ENCODE measurements around the gene TNFRSF14. TPM values are rescaled to one million over a fixed set of nuclear protein-coding genes. Genes with fewer than 3 reads are reported as not detected.

The TNFRSF14 gene
- polyA plus RNA-seq (ENCODE audit: insufficient read length in 3 of 3): 10 to 100 TPM; 14.7 to 18.0 (median 15.5) TPM

DNA sequence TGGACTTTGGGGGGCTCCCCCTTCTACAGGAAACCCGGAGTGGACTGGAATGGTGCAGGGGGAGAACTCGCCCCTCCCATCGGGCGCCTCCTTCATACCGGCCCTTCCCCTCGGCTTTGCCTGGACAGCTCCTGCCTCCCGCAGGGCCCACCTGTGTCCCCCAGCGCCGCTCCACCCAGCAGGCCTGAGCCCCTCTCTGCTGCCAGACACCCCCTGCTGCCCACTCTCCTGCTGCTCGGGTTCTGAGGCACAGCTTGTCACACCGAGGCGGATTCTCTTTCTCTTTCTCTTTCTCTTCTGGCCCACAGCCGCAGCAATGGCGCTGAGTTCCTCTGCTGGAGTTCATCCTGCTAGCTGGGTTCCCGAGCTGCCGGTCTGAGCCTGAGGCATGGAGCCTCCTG is at the start of gene TNFRSF14:
Gene TNFRSF14, plus strand, starts transcription at position 95 of the 401 bp plus-strand sequence. Its CDS starts 294 bp downstream, at position 389.
- no peak for DNase-seq (ENCODE audit: low read depth in 3 of 3, low spot score in 2 of 3)

DNA sequence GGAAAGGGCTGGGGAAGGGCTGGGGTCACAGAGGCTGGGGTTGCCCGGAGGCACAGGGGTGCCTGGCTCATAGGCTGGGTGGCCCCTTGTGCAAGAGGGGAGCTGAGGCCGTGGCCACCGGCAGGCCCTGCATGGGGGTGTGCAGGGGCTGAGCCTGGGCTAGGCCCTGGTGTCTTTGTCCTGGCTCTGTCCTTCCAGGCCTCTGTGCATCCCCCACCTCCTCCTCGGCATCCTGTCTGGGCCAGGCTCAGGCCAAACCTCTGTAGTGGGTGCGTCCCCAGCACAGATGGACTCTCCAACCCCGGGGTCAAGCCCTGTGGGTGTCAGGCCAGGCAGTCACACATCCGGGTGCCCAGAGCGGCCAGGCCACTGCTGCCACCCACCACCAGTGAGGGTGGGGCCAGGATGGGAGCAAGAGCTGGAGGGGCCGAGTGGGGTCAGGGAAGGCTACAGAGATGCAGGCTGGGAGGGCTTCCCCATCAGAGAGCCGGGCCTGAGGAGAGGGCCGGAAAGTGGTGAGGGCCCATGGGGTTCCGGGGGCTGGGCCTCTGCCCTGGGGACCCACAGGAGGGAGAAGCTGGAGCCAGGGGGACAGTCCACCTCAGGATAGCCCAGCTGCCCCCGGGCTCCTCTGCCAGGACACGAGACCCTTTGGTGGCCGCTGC is 49.1 kb upstream of the TNFRSF14 start:
- no peak for DNase-seq (ENCODE audit: low read depth in 3 of 3, low spot score in 2 of 3)

DNA sequence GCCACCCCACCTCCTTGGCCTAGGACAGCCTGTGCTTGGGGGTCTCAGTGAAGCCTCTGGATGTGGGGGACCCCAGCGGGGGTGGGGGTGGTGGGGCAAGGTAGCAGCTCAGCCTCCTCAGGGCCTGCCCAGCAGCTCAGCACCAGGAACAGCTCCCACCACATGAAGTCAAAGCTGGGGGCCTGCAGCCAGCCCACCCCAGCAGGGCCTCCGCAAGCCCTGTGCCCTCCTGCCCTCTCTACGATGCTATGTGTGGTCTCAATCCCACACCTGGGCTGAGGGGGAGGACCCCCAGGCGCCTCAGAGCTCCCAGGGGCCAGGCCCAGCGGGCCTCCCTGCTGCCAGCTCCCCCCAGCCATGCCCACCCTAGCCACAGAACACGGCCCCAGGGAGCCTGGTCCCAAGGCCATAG is 48.4 kb upstream of the TNFRSF14 start:
- DNase-seq (ENCODE audit: low read depth in 3 of 3, low spot score in 2 of 3): no peak

DNA sequence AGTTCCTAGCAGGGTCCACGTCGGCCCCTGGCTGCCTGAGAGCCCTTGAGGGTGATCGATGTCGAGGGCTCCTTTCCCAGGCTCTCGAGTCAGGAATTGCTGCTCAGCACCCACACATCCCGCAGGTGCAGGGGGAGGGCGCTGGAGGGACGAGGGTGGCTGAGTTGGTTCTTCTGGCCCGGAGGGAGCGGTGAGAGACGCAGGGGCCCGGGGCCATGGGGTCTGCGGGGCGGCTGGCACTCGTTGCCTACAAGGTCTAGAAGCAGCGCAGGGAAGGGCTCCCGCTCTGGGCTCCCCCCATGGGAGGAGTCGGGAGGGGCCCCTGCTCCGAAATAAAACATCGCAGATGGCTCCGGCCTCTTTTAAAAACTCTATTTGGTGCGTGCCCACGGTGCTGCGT is 48.0 kb upstream of the TNFRSF14 start:
- no peak for DNase-seq (ENCODE audit: low read depth in 3 of 3, low spot score in 2 of 3)

DNA sequence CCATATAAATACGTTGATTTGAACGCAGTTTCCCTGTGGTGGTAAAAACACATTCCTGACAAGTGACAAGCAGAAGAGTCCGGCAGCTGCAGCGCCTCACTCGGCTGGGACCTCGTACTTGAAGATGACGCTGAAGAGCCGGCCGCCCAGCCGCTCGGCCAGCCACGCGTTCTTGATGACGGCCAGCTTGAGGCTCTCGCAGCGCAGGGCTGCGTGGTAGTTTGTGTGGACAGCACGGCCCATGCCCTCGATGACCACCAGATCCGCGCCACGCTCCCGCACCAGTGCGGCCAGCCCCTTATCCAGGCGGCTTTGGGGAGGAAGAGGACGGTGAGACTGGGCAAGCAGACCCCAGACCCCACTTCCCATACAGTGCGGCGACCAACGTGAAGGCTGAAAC is 47.4 kb upstream of the TNFRSF14 start:
- no peak for DNase-seq (ENCODE audit: low read depth in 3 of 3, low spot score in 2 of 3)

DNA sequence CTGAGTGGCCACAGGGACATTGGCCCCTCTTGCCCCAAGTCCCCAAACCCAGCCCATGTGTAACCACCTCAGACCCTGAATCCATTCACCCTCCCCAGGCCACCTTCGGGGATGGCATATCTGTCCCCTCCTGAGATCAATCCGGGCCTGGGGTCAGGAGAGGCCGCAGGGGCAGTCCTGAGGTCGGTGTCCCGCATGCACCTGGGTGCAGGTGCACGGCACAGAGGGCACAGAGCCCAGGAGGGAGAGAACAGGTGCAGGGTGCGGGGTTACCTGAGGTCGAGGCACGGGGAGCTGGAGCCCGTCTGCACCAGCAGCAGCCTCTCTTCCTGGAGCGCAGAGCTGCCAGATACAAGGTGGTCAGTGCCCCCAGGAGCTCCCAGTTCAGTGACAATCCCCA is 46.6 kb upstream of the TNFRSF14 start:
- no peak for DNase-seq (ENCODE audit: low read depth in 3 of 3, low spot score in 2 of 3)

DNA sequence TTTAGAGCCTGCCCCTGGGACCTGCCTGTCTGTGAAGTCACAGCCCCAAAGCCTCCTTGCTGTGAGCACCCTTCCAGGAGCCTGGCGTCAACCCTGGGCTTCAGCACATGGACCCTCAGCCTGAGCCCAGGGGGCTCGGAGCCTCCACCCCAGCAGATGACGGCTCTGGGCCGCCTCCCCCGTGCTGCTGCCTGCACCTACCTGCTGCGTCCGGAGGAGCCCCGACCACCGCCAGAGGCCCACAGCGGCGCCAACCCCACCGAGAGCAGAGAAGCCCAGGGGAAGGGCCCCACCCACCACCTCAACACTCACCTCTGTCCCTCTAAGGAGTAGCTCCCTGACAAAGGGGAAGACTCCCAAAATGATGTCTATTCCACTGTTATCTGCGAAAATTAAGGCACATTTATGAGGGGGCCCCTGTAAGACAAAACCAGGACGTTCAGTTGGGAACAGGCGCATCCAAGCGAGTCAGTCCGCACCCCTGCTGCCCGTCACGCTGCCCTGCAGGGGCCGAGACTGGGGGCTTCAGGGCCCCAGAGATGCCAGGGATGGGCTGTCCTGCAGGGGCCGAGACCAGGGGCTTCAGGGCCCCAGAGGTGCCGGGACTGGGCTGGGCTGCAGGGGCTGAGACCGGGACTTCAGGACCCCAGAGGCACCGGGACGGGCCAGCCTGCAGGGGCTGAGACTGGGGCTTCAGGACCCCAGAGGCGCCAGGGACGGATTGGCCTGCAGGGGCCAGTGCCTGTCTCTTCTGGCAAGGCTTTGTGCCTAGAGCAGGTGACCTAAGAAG is 45.6 kb upstream of the TNFRSF14 start:
- DNase-seq (ENCODE audit: low read depth in 3 of 3, low spot score in 2 of 3): no peak

DNA sequence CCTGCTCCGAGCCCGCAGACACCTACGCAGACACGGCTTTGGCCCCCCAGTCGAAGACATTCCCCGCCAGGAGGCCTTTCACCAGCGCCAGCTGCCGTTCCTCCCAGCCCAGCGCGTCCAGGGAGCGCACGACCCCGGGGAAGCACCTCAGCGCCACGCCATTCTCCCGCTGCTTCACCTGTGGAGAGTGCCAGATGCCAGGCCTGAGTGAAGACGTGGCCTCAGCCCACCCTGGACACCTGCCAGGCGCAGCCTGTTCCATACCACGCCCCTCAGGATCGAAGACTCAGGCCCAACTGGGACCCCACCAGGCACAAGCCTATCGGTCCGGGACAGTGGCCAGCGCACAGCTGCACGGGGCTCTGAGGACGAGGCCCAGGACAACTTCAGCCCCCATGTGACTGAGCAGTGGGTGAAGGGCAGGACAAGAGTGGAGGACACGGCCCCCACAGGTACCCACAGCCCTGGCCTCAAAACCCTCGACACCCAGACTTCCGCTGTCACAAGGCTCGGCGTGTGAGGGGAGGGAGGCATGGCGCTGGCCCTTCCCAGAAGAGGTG is 43.2 kb upstream of the TNFRSF14 start:
- no peak for DNase-seq (ENCODE audit: low read depth in 3 of 3, low spot score in 2 of 3)

DNA sequence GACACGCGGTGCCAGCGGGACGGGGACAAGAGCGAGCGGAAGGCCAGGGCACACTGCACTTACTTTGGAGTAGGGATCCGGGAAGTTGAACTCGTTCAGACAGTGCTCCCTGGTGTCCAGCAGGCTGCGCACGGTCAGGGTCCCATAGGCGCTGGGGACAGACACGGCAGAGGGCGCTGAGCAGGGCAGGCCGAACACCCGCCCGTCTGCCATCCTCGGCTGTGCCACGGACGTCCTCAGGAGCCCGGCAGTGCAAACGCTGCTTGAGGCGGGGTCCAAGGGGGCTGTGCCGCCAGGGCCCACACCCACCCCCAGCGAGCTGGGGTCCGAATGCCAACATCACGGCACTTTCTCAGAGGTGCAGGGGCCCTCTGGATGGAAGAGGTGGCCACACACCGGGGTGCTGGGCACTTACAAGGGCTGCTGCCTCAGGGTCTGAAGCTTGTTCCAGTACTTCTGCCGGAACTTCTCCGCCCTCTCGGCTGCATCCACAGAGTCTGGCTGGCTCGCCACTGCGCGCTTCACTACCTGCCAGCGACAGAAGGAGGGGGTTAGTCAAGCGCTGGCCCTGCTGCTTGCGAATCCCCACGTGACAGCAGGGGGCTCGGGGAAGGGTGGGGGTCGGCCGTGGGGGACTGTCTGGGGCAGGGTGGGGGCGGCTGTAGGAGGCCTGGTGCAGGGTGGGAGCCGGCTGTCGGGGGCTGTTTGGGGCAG is 42.1 kb upstream of the TNFRSF14 start:
- no peak for DNase-seq (ENCODE audit: low read depth in 3 of 3, low spot score in 2 of 3)

DNA sequence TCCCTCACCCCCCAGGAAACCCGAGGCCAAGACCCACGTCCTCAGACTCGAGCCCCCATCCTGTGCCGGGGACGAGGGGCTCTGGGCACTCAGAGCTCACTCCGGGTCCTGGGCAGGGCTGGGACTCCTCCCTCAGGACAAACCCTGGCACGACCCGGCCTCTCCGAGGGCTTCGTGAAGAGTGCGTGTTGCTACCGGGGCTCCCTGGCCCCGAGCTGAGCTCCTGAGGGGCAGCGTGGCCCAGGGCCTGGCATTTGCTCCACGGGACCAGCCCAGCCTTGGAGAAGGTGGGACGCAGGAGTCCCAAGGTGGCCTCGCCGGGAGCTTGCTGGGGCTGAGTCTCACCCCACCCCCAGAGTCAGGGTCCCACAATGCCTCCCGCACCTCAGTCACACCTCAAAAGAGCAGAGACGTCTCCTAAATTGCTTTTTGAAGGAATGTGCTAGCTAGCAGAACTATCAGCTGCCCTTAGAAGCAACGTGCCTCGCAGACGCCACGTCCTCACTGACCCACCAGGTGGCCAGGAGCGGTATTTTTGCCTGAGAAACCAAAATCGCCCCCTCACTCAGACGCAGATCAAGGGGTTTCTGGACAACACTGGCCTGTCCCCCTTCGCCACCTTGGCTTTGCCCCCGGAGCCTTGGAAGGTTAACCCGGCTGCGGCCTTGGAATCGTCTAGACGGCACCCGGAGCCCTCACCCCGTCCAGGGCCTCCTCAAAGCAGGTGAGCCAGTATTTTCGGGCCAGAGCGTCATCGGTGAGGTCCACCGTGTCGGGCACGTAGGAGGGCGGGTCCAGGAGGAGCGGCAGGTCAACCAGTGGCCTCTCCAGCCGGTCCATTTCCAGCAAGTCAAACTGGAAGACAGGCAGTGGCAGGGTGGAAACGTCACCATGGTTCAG is 41.1 kb upstream of the TNFRSF14 start:
- no peak for DNase-seq (ENCODE audit: low read depth in 3 of 3, low spot score in 2 of 3)

DNA sequence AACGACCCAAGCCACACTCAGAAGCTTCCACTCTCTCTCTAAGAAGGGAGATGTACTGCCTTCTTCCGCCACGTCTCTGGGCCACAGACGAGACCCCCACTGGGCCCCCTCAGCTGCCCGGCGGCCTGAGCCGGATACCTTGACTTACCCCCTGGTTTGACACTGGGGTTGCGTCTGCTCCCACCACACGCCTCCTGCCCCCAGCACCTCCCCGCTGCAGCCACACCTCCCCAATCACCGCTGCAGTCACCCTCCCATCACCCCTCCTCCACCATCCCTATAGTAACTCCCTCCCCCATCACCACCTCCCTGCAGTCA is 40.4 kb upstream of the TNFRSF14 start:
- DNase-seq (ENCODE audit: low read depth in 3 of 3, low spot score in 2 of 3): no peak

DNA sequence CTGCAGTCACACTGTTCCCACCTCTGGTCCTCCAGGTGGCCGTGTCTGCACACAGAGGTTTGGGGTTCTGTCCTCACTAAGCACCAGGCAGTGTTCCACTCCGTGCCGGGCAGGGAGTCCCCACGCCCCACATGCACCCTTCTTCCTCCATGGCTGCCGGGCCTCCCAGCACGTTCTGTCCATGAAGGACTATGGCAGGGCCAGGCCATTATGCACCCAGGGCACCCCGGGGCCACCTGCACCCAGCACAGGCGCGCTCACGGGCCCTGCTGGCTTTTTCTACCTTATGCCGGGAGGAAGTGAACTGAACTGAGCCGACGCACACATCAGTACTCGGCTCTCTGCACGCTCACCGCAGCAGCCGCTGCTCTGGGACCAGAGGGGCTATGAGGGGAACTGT is 40.0 kb upstream of the TNFRSF14 start:
- DNase-seq (ENCODE audit: low read depth in 3 of 3, low spot score in 2 of 3): no peak

DNA sequence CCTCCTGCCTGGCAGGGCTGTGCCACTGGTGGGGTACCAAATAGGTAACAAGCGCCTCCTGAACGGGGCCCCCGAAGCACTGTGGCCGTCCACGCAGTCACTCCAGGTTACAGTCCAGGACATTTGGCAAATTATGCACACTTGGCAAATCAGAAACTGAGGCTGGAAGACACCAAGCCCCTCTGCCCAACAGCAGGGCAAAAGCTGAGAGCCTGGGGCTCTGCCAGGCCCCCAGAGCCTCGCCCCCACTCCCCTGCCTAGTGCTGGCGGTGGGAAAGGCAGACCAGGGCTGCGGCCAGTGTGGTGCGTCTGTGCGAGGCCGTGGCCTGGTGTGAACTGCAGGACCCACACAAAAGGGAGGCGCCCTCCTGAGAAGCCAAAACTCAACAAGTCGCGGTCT is 39.2 kb upstream of the TNFRSF14 start:
- DNase-seq (ENCODE audit: low read depth in 3 of 3, low spot score in 2 of 3): no peak

DNA sequence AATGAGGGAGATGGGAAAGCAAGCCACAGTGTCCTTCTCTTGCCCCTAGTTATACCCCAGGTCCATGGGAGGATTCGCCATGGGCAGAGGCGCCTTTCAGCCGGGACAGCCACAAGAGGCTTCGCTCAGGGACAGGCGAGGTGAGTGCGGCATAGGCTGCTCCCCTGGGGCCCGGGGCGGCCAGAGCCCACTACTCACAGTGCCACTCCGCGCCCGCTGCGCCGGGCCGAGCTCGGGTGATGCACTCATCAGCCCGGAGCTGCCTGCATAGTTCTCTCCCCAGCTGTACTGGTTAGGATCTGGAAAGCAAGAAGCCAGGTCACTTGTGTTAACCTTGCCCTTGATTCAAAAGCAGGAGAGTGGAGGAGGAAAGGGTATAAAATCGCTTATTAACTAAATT is 38.2 kb upstream of the TNFRSF14 start:
- no peak for DNase-seq (ENCODE audit: low read depth in 3 of 3, low spot score in 2 of 3)

DNA sequence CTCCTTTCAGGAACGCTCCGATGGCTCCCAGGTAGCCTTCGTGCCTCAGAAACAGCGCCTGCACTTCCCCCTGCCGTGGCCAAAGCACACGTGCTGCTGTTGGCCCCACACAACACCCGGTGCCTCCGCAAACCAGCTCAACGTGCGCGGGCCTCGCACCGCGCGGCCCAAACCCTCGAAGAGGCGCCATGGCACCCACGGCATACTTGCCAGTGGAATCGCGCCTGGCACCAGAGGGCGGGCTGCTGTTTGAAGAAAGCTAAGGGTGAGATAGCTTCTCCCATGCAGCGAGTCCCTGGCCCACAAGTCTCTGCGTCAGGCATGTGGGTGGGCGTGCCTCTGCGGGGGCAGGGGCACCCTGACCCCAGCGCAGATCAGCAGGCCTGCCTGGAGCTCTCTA is 37.6 kb upstream of the TNFRSF14 start:
- no peak for DNase-seq (ENCODE audit: low read depth in 3 of 3, low spot score in 2 of 3)

DNA sequence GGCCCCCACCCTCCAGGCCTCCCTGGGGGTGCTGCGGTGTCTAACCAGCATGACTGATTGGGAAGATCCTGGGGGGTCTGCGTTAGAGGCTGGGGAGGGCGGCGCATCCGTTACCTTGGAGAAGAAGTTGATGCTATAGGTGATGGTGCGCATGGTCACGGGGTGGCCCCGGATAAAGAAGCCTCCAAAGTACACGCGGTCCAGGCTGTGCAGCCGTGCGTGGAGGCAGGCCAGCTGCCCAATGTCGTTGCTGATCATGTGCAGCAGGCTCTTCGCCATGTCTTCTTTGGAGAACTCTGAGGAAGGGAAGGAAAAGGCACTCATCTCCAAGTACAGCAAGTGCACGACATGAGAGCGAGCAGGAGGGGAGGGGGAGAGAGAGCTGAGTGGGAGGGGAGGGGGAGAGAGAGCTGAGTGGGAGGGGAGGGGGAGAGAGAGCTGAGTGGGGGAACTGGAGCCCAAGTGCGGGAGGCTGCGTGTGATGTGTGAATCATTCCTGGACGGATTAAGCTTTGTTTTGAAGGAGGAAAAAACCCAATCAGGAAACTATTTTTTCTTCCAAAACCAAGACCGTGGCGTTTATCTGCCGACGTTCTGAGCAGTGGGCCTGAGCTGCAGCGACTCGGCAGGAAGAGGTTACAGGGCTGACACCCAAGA is 37.0 kb upstream of the TNFRSF14 start:
- DNase-seq (ENCODE audit: low read depth in 3 of 3, low spot score in 2 of 3): no peak

DNA sequence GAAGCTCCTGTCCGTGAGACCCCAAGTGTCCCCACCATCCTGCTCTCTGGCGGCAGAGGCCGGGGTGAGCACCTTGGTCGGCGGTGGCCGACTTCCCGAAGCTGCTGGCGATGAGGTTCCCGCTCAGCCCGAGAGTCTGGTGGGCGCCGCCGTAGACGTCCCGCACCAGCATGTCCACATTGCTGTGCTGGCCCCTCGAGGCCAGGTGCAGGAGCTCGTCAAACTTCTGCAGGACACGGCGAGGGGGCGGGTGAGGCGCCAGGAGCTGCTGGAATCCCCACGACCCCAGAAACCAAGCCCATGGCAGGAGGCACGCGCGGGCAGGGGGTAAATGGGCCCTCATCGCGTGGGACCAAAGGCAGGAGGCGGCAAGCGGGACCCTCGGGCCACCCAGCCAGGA is 36.4 kb upstream of the TNFRSF14 start:
- DNase-seq (ENCODE audit: low read depth in 3 of 3, low spot score in 2 of 3): no peak

DNA sequence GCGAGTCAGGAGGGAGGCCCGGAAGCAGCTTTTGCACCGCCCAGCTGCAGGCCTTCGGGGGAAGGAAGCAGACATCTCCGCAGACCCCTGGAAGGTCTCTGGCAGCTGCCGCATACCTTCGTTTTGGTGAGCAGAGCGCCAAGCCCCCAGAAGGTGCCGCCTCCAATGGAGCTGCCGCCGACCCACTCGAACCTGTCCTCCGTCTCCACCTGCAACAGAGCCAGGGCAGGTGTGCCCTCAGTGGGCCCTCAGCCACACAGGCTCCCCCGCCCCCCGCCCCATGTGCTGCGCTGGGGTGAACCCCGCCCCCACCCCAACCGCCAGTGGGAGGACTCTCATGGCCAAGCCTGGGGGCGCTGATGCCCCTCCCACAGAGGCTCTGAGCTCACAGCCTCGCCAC is 36.0 kb upstream of the TNFRSF14 start:
- DNase-seq (ENCODE audit: low read depth in 3 of 3, low spot score in 2 of 3): no peak

DNA sequence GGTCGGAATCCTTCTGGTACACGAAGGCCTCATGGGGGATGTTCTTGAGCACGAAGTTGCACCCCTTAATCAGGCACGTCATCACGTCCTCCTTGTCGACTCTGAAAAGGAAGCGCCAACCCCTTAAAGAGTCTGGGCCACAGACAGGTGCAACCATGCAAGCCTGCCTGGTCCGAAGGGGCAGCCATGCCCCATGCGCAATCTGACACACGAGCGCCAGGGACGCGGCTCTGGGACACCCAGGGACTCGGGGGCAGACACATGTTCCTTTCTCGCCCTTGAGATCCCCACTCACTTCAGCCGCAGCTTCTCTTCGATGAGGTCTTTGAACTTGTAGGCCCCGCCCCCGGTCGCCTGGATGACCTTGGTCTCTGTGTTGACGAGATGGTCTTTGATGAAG is 35.4 kb upstream of the TNFRSF14 start:
- DNase-seq (ENCODE audit: low read depth in 3 of 3, low spot score in 2 of 3): no peak

DNA sequence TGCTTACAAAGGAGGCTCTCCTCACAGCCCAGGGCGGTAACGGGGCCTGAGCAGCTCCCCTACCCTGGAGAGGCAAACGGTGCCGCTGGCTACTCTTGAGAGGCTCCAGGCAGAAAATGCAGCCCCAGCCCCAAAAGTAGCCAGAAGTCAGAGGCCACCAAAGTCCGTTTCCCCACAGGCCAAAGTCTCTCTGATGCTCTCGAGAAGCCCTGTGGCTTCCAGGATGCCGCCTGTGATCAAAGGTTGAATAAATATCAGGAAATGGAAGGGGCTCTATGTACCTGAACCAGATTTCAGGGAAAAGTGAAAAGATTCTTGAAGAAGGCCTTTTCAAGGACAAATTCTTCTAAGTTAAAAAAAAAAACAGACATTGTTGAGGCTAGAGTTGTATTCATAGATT is 33.9 kb upstream of the TNFRSF14 start:
- DNase-seq (ENCODE audit: low read depth in 3 of 3, low spot score in 2 of 3): no peak
